Hepatocyte (in vitro differentiated cells): ENCODE results near the gene CSNK1A1L. TPM values are rescaled to one million over a fixed set of nuclear protein-coding genes. Genes with fewer than 3 reads are reported as not detected.

Experiments
- DNase-seq: peaks from one replicate; pipeline ENCODE4 v3.0.0-alpha.2; 2016; ENCODE audit warnings: low spot score
- H2AFZ ChIP-seq: fragments of 200-600 bp; sonication (generic); 2 replicates; pipeline ENCODE4 v1.6.0; 2016; ENCODE audit warnings: antibody characterized with exemption, mild to moderate bottlenecking
- H3K27ac ChIP-seq: fragments of 200-600 bp; sonication (generic); 2 replicates; pipeline ENCODE4 v1.5.1; 2016; ENCODE audit warnings: mild to moderate bottlenecking
- H3K27me3 ChIP-seq: fragments of 200-600 bp; sonication (generic); 2 replicates; pipeline ENCODE4 v1.6.1; 2016
- H3K36me3 ChIP-seq: fragments of 200-600 bp; sonication (generic); replicated peaks from 2 replicates; pipeline ENCODE4 v1.5.1; 2016; ENCODE audit warnings: low read depth; ENCODE audit not compliant: insufficient read depth
- H3K4me1 ChIP-seq: fragments of 200-600 bp; sonication (generic); 2 replicates; pipeline ENCODE4 v1.5.1; 2016; ENCODE audit warnings: mild to moderate bottlenecking, moderate library complexity; ENCODE audit not compliant: insufficient read depth
- H3K4me2 ChIP-seq: fragments of 200-600 bp; sonication (generic); 2 replicates; pipeline ENCODE4 v1.6.0; 2016
- H3K4me3 ChIP-seq: fragments of 200-600 bp; sonication (generic); 2 replicates; pipeline ENCODE4 v1.5.1; 2016; ENCODE audit warnings: mild to moderate bottlenecking
- H3K79me2 ChIP-seq: fragments of 200-600 bp; sonication (generic); 2 replicates; pipeline ENCODE4 v1.6.0; 2017; ENCODE audit warnings: mild to moderate bottlenecking
- H3K9me2 ChIP-seq: fragments of 200-600 bp; sonication (generic); replicated peaks from 2 replicates; pipeline ENCODE4 v1.6.0; 2017; ENCODE audit warnings: mild to moderate bottlenecking; ENCODE audit not compliant: insufficient read depth
- H3K9me3 ChIP-seq: fragments of 200-600 bp; sonication (generic); 2 replicates; pipeline ENCODE4 v1.5.1; 2016; ENCODE audit warnings: low read depth, mild to moderate bottlenecking
- H4K20me1 ChIP-seq: fragments of 200-600 bp; sonication (generic); 2 replicates; pipeline ENCODE4 v1.6.0; 2016; ENCODE audit warnings: mild to moderate bottlenecking; ENCODE audit not compliant: insufficient read depth, poor library complexity, severe bottlenecking
- CTCF ChIP-seq: fragments of 200-600 bp; sonication (generic); IDR thresholded peaks from 2 replicates; pipeline ENCODE4 v1.5.1; 2016; ENCODE audit warnings: antibody characterized with exemption, mild to moderate bottlenecking; ENCODE audit not compliant: poor library complexity
- EZH2 ChIP-seq: fragments of 200-600 bp; sonication (generic); IDR thresholded peaks from 2 replicates; pipeline ENCODE4 v1.6.1; 2016; ENCODE audit warnings: antibody characterized with exemption, mild to moderate bottlenecking, borderline replicate concordance
- EZH2phosphoT487 ChIP-seq: fragments of 200-600 bp; sonication (generic); IDR thresholded peaks from one replicate; pipeline ENCODE4 v1.6.1; 2018; ENCODE audit warnings: antibody characterized with exemption, mild to moderate bottlenecking, low read depth, moderate library complexity; ENCODE audit not compliant: unreplicated experiment, severe bottlenecking
- WGBS: methylation state at CpG from one replicate; pipeline ENCODE4 v1.1.6; 2016; ENCODE audit warnings: low lambda C conversion rate; ENCODE audit errors: missing lambda C conversion rate; 5-methylcytosine and 5-hydroxymethylcytosine counted together
- polyA plus RNA-seq: library from polyadenylated mRNA; unstranded; fragments of >200 nt; fragmentation: Nextera tagmentation; extraction: Ambion mirVana; gene quantifications from 2 replicates; pipeline ENCODE4 v1.2.1, GENCODE V29; 2016
- total RNA-seq: library from RNA; depleted of rRNA; stranded (reverse); fragments of >200 nt; gene quantifications from 2 replicates; pipeline ENCODE4 v1.2.3, GENCODE V29; 2014

Gene CSNK1A1L
- total and polyA plus RNA-seq, 2 experiments from 2014 or later, result not detected

- no peak for DNase-seq
- no peak overlapping the region for H3K4me3 ChIP-seq
- WGBS, result 68% methylated on average over 1 of the region's 1 CpG
- TF ChIP-seq CTCF (no peak), EZH2 (no peak), EZH2phosphoT487 (no peak)
- no peaks in the 10 kb centered on the region for H3K27me3 ChIP-seq
- H3K9me2 ChIP-seq, result no peaks in the 10 kb centered on the region
- H3K9me3 ChIP-seq, result no peaks in the 10 kb centered on the region
- no peak overlapping the region for H2AFZ ChIP-seq
- H3K4me1 ChIP-seq, result no peaks in the 10 kb centered on the region
- H3K79me2 ChIP-seq, result no peaks in the 10 kb centered on the region
- no peak overlapping the region for H3K4me2 ChIP-seq
- H3K27ac ChIP-seq, result no peak overlapping the region
- no peaks in the 10 kb centered on the region for H4K20me1 ChIP-seq
- no peaks in the 10 kb centered on the region for H3K36me3 ChIP-seq
These were observed 4.3 kb downstream of the CSNK1A1L start for GRCh38 chr13:37101201-37101600.

- no peak for DNase-seq
- Histone ChIP-seq H3K4me3 (no peak overlapping the region), H3K9me2 (no peaks in the 10 kb centered on the region)
These were observed 4.7 kb downstream of the CSNK1A1L start for GRCh38 chr13:37100731-37101130.

GRCh38 chr13:37097076-37097475 is 8.4 kb downstream of the CSNK1A1L start:
- WGBS, result 78% methylated on average over 4 of the region's 4 CpGs
- no peak for TF ChIP-seq EZH2phosphoT487
- no peak overlapping the region for H3K27ac ChIP-seq
- no peaks in the 10 kb centered on the region for H3K79me2 ChIP-seq
- H3K4me2 ChIP-seq, result no peak overlapping the region
- DNase-seq, result no peak
- H3K27me3 ChIP-seq, result no peaks in the 10 kb centered on the region
- H3K4me1 ChIP-seq, result no peaks in the 10 kb centered on the region
- H3K36me3 ChIP-seq, result no peaks in the 10 kb centered on the region
- no peak overlapping the region for H3K4me3 ChIP-seq
- H3K9me2 ChIP-seq, result no peaks in the 10 kb centered on the region
- no peaks in the 10 kb centered on the region for H3K9me3 ChIP-seq
- no peak overlapping the region for H2AFZ ChIP-seq
- H4K20me1 ChIP-seq, result no peaks in the 10 kb centered on the region

More at GRCh38 chr13:37100731-37101130, 4.7 kb downstream of the CSNK1A1L start:
- H2AFZ ChIP-seq, result no peak overlapping the region
- H4K20me1 ChIP-seq, result no peaks in the 10 kb centered on the region
- no peaks in the 10 kb centered on the region for H3K36me3 ChIP-seq
- H3K4me1 ChIP-seq, result no peaks in the 10 kb centered on the region
- no peak overlapping the region for H3K27ac ChIP-seq
- H3K27me3 ChIP-seq, result no peaks in the 10 kb centered on the region
- no peaks in the 10 kb centered on the region for H3K9me3 ChIP-seq
- no peak for TF ChIP-seq CTCF
- TF ChIP-seq EZH2phosphoT487, result no peak
- no peak for TF ChIP-seq EZH2
- no peaks in the 10 kb centered on the region for H3K79me2 ChIP-seq
- no peak overlapping the region for H3K4me2 ChIP-seq

GRCh38 chr13:37094840-37095239 is 10.6 kb downstream of the CSNK1A1L start:
- DNase-seq, result no peak
- Histone ChIP-seq H4K20me1 (no peaks in the 10 kb centered on the region), H3K9me2 (no peaks in the 10 kb centered on the region), H3K27ac (no peak overlapping the region), H3K9me3 (no peaks in the 10 kb centered on the region), H3K36me3 (no peaks in the 10 kb centered on the region), H3K27me3 (no peaks in the 10 kb centered on the region), H3K79me2 (no peaks in the 10 kb centered on the region), H3K4me2 (no peak overlapping the region), H2AFZ (no peak overlapping the region), H3K4me3 (no peak overlapping the region), H3K4me1 (no peaks in the 10 kb centered on the region)
- TF ChIP-seq CTCF, result no peak
- TF ChIP-seq EZH2, result no peak
- no peak for TF ChIP-seq EZH2phosphoT487
- 98% methylated on average over 4 of the region's 4 CpGs for WGBS
